Measurements from ENCODE around the gene LTBP1. TPM values are rescaled to one million over a fixed set of nuclear protein-coding genes. Genes with fewer than 3 reads are reported as not detected.

LTBP1 gene
- total and polyA plus RNA-seq, 2 experiments from 2014 or later: 216 to 509 TPM

DNA sequence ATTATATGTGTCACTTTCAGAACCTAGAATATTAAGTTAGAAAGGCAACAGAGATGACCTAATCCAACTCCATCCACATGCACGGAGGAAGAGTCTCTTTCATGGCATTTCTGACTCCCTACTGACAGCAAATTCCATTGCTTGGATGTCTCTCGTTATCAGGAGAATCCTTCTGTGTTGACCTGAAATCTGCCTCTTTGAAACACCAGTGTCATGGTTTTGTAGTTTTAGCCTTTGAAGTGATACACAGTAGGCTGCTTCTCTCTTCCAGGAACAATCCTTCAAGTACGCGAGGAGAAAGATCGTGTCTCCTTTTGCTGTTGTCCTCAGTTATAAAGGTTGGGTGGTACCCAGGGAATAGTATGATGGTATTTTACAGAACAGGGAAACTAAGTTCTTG lies 327.8 kb downstream of the LTBP1 start:
- no peaks in the 10 kb centered on the region for H3K9me3 ChIP-seq (ENCODE audit: low read depth)
- H3K36me3 ChIP-seq: peaks cover 49% of the 10 kb centered on the region
- H3K4me1 ChIP-seq (ENCODE audit: low read depth): no peaks in the 10 kb centered on the region
- TF ChIP-seq, protein P1, sequence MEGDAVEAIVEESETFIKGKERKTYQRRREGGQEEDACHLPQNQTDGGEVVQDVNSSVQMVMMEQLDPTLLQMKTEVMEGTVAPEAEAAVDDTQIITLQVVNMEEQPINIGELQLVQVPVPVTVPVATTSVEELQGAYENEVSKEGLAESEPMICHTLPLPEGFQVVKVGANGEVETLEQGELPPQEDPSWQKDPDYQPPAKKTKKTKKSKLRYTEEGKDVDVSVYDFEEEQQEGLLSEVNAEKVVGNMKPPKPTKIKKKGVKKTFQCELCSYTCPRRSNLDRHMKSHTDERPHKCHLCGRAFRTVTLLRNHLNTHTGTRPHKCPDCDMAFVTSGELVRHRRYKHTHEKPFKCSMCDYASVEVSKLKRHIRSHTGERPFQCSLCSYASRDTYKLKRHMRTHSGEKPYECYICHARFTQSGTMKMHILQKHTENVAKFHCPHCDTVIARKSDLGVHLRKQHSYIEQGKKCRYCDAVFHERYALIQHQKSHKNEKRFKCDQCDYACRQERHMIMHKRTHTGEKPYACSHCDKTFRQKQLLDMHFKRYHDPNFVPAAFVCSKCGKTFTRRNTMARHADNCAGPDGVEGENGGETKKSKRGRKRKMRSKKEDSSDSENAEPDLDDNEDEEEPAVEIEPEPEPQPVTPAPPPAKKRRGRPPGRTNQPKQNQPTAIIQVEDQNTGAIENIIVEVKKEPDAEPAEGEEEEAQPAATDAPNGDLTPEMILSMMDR (IDR thresholded peaks at IDR 0.05; ENCODE audit: low read depth, low read length): no peak
- no peaks in the 10 kb centered on the region for H3K27me3 ChIP-seq
- DNase-seq (ENCODE audit: low read depth in 1 of 2, low spot score in 1 of 2): no peak
- H3K27ac ChIP-seq: no peak overlapping the region
- H3K4me3 ChIP-seq: no peak overlapping the region

DNA sequence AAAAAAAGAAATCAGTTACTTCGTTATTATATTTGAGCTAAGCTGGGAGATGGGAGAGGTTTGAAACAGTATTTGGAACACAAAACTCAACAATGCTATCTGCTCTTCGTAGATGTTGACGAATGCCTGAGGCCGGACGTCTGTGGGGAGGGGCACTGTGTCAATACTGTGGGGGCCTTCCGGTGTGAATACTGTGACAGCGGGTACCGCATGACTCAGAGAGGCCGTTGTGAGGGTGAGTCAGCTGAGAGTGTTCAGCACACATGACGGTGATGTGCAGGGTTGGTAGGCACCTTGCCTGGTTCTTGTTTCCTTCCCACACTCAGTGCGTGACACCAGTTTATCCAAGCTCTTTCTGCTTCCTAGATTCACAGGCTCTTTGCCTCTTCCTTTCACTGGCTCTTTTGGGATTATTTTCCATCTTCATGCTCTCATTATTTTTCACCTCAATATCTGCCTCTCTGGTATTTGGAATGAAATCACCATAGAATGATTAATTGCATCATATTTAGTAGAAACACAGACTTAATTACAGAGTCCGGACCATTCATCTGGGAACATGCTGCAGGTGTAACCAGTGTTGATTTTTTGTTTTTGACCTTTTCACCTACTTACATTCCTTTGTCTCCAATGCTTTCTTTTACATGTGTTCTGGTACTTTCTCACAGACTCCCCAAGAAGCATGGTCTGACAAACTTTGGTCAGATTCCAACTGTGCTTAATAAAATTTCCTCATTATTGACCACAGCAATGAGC lies 329.1 kb downstream of the LTBP1 start:
- Histone ChIP-seq H3K36me3 (peaks cover 62% of the 10 kb centered on the region), H3K4me3 (no peak overlapping the region), H3K9me3 (ENCODE audit: low read depth) (no peaks in the 10 kb centered on the region), H3K27ac (no peak overlapping the region), H3K27me3 (no peaks in the 10 kb centered on the region), H3K4me1 (ENCODE audit: low read depth) (no peaks in the 10 kb centered on the region)
- peak in 1 of 2 donors; percentile 81 for DNase-seq (ENCODE audit: low read depth in 1 of 2, low spot score in 1 of 2)
- TF ChIP-seq, protein P1 (IDR thresholded peaks at IDR 0.05; ENCODE audit: low read depth, low read length): no peak

GRCh38 chr2:33277002-33277426 lies 330.3 kb downstream of the LTBP1 start:
- no peaks in the 10 kb centered on the region for H3K4me1 ChIP-seq (ENCODE audit: low read depth)
- peaks cover 69% of the 10 kb centered on the region for H3K36me3 ChIP-seq
- no peaks in the 10 kb centered on the region for H3K27me3 ChIP-seq
- H3K4me3 ChIP-seq: no peak overlapping the region
- TF ChIP-seq, protein P1 (IDR thresholded peaks at IDR 0.05; ENCODE audit: low read depth, low read length): no peak
- H3K27ac ChIP-seq: peak overlapping the region; percentile 37
- H3K9me3 ChIP-seq (ENCODE audit: low read depth): no peaks in the 10 kb centered on the region
- no peak for DNase-seq (ENCODE audit: low read depth in 1 of 2, low spot score in 1 of 2)

- H3K36me3 ChIP-seq: peaks cover 73% of the 10 kb centered on the region
- no peaks in the 10 kb centered on the region for H3K27me3 ChIP-seq
- no peaks in the 10 kb centered on the region for H3K4me1 ChIP-seq (ENCODE audit: low read depth)
- TF ChIP-seq, protein P1 (IDR thresholded peaks at IDR 0.05; ENCODE audit: low read depth, low read length): no peak
- no peak for DNase-seq (ENCODE audit: low read depth in 1 of 2, low spot score in 1 of 2)
- H3K27ac ChIP-seq: no peak overlapping the region
- no peaks in the 10 kb centered on the region for H3K9me3 ChIP-seq (ENCODE audit: low read depth)
- no peak overlapping the region for H3K4me3 ChIP-seq
Observed at GRCh38 chr2:33278245-33278943, 331.6 kb downstream of the LTBP1 start.

- Histone ChIP-seq H3K36me3 (peaks cover 50% of the 10 kb centered on the region), H3K27me3 (no peaks in the 10 kb centered on the region), H3K27ac (no peak overlapping the region), H3K9me3 (ENCODE audit: low read depth) (no peaks in the 10 kb centered on the region), H3K4me3 (no peak overlapping the region), H3K4me1 (ENCODE audit: low read depth) (no peaks in the 10 kb centered on the region)
- TF ChIP-seq, protein P1 (IDR thresholded peaks at IDR 0.05; ENCODE audit: low read depth, low read length): no peak
- DNase-seq (ENCODE audit: low read depth in 1 of 2, low spot score in 1 of 2): no peak
Observed at GRCh38 chr2:33284287-33284686, 337.5 kb downstream of the LTBP1 start.

Data from cardiac muscle cell (in vitro differentiated cells and primary cell).